Heart left ventricle (tissue), 13 donors: ENCODE data around the gene SLC17A8.
"Not testable (repeated sequence)": the region's sequence is repeated elsewhere in the genome, so short reads cannot be mapped to it uniquely, and the experiment has no call there.

Experiments used
- CTCF ChIP-seq, 12 donors: fragments of 200-600 bp; sonication (generic) in 4 of 12; IDR thresholded peaks; one replicate each; pipeline versions ENCODE4 v1.5.0 to v1.8.0; 2018 to 2022; ENCODE audit warnings: antibody characterized with exemption in 12 of 12, mild to moderate bottlenecking in 5 of 12
- POLR2A ChIP-seq, 2 donors: fragments of 450-650 bp; IDR thresholded peaks; one replicate each; pipeline ENCODE4 v1.6.1; 2017; ENCODE audit warnings: antibody characterized with exemption in 2 of 2, mild to moderate bottlenecking in 2 of 2, moderate library complexity in 2 of 2
- donor health status: ischemic (EF 13 %, LVEDD 7.1; RV severe dilation, severe dysfunction).
- donor health status: DM: no; HTN: yes; CAD: no.
- donor health status: DM: no; HTN: no; CAD: no.
- donor health status: ischemic (EF 25% LVEDD 6.9; RV normal size, moderate dysfunction).
- donor health status: ischemic (EF 25% LVEDD 5.7; RV mildly dilated, moderate dysfunction).
- donor health status: ischemic (EF 35%, LVEDD 5.7; RV mildly dilated, moderate dysfunction).
- donor health status: nonischemic (EF 11% LVEDD 7.7; RV severe dilation, severe dysfunction).
- donor health status: DM: yes; HTN: yes; CAD: no.
- donor health status: PGD.
- donor health status: ischemic (EF 29% LVEDD 5.4; RV normal size, mild dysfunction).
- donor health status: nonischemic (EF 23%, LVEDD 6.1; RV moderate dilation, normal function).

DNA sequence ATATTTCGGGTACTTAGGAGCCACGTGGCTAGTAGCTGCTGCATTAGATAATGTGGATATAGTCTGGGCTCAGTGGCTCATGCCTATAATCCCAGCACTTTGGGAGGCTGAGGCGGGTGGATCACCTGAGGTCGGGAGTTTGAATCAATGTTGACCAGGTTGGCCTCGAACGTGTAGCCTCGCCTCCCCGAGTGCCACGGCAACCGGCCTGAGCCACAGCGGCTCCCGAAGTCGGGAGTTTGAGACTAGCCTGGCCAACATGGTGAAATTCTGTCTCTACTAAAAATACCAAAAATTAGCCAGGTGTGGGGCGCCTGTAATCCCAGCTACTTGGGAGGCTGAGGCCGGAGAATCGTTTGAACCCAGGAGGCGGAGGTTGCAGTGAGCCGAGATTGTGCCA is 12.5 kb upstream of the SLC17A8 start:
- not testable (repeated sequence) for TF ChIP-seq CTCF, POLR2A (IDR thresholded peaks at IDR 0.05)
